SHP77 (cell line): ENCODE data around the gene AGPAT4.
"Not testable (repeated sequence)": the region's sequence is repeated elsewhere in the genome, so short reads cannot be mapped to it uniquely, and the experiment has no call there.

Experiments used
- DNase-seq, 2 experiments: peaks; one replicate each; lab custom pipeline; 2025; lab: John Stamatoyannopoulos, UW

The AGPAT4 gene

DNA sequence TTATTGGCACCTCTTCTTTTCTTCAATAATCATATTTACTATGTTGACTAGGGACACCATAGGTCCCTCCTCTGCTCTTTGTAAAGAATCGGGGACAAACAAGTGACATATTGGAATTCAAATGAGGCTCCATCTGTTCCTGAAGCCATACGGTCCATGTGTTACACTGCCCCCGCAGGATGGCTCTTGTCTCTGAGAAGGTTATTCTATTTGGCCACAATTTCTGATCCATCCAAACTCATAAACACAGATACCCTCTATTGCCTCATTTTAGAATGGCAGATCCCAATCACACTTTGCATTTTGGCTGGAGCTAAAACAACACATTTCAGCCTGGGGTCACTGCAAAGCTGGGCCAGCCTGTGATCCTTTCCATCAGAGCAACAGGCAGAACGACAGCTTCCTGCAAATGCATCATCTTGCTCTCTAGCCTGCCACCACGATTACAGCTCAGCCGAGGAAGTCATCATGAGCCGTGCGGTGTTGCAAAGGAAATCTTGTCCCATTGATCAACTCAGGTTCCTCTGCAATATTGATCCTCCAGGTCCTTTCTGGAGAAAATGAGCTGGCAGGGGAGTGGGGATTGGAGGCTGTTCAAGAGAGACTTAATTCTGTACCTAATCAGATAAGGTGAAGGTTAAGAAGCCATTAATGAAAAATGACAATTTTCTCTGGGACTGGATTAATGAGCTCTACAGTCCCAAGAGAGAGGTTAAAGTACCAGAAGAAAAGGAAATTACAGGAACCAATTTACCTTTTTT is 73.1 kb downstream of the AGPAT4 start:
- no peak for DNase-seq

DNA sequence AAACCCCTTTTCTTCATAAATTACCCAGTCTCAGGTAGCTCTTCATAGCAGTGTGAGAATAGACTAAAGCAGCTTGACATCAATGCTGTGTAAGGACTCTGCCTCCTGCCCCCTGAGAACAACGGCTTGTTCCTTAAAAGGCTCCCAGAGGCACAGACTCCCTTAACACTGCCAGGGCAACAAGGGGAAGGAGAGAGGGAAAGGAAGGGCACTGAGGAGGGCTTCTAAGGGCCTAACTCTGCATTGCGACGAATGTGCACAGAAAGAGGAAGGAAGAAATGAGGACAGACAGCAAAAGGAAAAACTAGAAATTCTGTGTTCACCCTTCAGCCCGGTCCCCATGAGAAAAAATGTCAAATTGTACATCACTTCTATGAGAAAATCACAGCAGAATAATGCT is 74.0 kb downstream of the AGPAT4 start:
- no peak for DNase-seq

DNA sequence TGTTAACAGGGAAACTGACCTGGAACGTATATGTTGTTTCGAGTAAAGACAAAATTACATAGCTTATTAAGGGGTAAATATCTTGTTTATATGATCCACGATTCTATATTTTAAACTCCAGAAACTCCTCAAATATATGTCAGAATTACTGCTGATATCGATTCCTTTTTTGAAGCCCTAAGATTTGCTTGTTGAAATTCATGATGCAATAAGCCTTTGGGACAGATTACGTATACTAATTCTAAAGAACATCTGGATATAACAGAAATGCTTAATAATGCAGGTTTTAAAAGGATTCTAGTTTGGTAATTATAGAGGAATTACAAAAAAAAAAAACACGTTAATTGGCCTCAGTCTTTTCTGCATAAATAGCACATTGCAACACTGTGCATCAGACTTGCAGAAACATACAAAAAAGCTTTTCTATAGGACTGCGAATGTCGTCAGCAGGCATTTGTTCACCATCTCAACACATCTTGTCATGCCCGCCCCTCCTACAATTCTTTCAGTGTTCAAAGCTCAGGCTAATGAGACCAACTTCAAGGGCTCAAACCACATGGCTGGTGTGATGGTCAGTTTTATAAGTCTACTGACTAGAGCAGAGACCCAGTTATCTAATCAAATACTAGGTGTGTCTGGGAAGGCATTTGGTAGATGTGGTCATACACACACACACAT is 74.9 kb downstream of the AGPAT4 start:
- no peak for DNase-seq

DNA sequence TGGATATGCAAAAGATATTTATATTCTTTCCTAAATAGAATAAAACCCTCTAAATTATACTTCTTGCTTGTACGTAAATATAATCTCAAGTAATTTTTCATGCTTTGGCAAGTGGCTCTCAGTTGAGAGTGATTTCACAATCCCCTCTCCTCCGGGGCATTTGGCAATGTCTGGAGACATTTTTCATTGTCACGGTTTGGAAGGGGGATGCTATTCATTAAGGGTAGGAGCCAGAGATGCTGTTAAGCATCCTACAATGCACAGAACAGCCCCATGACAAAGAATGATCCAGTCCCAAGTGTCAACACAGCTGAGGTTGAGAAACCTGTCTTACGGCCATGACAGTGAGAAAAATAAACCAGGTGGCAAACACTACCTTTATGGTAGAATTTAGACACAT is 75.7 kb downstream of the AGPAT4 start:
- DNase-seq: no peak

DNA sequence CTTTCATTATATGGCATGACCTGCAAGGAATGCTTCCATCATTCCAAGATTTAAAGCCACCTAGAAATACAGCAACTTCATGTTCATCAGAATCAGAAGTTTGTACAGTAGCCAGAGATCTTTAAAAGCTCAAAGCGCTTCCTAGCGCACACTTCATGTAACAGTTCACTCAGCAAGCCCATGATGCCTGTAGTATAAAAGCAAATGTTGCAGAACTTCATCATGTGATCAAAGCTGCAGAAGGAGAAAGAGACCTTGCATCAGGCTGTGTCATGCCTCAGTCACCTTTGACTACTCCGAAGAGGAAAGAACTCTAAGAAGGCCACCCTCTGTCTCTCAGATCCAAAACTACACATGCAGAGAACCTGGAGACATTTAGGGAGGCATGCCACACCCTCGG is 78.5 kb downstream of the AGPAT4 start:
- no peak for DNase-seq

DNA sequence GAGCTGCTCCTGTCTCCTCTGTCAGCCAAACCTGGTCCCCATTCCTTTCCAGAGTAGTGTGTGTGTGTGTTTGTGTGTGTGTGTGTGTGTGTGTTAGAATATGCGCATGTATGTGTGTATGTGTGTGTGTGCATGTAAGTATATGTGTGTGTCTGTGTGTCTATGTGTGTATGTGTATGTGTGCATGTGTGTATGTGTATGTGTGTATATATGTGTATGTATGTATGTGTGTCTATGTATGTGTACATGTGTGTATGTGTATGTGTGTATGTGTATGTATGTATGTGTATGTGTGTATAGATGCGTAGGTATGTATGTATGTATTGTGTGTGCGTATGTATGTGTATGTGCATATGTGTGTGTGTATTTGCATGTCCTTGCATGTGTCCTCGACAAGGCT is 79.5 kb downstream of the AGPAT4 start:
- no peak for DNase-seq

DNA sequence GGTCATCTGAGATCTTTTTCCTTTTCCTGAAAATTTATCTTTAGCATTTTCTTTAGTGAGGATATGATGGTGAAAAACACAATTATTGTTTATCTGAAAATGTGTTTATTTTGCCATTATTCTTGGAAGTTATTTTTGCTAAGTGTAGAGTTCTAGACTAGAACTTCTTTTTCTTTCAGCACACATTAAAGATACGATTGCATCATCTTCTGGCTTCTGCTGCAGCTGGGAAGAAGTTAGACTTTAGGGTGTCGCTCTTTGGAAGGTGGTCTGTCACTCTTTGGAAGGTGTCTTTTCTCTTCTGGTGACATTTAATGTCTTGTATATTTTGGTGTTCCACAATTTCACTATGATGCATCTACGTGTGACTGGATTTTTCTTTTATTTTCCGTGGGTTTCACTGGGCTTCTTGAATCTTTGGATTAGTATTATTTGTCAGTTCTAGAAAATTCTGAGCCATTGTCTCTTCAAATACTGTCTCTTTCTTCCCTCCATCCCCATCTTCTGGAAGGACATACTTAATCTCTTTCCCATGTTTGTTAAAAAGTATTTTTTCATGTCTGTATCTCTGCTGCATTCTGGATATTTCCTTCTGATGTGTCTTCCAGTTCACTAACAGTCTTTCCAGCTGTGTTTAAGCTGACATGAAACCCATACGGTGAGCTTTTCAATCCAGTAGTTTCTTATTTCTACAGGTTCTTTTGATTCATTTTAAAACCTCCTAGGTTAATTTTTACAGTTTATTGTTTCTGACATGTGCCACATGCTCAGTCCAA is 81.0 kb downstream of the AGPAT4 start:
- no peak for DNase-seq

DNA sequence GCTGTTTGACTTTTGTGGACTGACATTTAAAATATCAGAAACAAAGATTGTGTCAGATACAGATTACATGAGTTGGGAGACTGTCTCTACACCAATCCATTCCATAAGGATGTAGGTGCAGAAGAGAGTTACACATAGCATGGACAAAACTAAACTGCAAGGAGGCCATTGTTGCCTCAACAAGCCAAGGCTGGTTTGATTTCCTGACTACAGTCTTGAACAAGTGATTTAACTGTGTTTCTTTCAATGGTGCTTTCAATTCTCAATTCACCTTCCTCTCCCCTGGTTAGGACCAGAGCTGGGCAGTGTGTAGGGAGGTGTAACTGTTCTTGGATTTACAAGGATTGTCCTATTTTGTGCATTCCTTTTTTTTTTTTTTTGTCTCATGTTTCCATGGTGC is 82.2 kb downstream of the AGPAT4 start:
- DNase-seq: no peak

DNA sequence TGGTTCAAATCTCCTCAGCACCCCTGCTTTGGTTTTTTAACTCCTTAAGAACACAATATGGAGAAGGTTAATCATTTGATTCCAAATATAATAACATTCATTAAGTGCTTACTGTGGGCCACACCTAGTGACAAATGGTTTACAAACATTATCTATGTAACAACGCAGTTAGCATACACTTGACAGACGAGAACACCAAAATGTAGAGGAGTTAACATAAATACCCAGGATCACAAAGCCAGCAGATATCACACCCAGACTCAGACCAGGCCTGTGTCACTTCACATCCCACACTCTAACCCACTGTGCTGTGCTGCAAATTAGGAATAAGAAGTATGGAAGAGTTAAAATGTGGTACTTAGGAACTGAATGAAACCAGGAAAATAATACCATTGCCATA is 82.9 kb downstream of the AGPAT4 start:
- no peak for DNase-seq

DNA sequence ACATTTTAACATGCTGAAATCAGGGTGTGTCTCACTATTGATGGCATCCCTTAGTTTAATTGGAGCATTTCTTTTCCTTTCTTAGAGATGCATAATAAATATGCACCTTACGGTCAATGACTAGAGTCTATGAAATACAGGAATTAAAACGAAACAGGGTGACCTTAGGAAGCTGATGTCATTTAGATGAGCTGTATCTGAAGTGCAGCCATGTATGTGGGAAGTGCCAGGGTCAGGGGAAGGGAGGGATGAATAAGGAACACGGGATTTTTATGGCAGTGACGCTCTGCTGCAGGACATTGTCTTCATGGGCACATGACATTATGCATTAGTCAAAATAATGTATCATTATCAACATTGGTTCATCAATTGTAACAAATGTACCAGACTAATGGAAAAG is 84.0 kb downstream of the AGPAT4 start:
- no peak for DNase-seq

DNA sequence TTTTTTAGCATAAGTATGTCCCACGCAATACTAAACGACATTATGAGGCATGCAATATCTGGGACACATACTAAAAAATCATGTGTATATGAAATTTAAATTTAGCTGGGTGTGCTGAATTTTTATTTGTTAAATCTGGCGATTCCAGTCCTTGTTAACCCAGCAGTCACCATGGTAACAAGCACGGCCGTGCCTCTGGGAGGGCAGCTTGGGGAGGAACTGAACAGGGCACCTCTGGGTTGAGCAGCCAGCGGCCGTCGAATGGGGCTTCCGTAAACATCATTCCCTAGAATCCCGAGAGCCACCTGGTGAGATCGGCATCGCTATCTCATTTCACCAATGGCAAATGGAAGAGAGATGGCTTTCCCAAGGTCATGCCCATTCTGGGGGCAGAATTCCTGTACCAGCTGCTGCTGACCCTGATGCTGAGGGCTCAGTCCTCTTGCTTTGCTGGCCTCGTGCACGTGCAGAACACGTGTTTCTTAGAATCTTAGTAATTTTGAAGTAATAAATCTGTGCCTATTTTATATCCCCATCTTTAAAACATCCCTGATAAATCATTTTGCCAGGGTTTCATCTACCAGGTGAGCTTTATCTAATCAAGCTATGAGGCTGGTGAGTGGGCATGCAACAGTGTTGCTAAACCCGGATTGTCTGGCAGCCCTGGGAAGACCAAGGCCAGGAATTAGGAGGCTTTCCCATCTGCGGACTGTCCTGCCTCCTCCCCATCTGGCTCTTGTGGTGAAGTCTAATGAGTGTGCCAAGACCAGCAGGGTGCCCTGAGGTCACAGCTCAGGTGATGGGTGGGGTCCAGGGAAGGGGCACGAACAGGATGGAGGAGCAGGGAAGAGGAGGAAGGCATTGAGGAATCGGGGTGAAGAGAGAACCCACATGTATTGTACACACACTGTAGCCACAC is 85.1 kb downstream of the AGPAT4 start:
- DNase-seq: no peak

DNA sequence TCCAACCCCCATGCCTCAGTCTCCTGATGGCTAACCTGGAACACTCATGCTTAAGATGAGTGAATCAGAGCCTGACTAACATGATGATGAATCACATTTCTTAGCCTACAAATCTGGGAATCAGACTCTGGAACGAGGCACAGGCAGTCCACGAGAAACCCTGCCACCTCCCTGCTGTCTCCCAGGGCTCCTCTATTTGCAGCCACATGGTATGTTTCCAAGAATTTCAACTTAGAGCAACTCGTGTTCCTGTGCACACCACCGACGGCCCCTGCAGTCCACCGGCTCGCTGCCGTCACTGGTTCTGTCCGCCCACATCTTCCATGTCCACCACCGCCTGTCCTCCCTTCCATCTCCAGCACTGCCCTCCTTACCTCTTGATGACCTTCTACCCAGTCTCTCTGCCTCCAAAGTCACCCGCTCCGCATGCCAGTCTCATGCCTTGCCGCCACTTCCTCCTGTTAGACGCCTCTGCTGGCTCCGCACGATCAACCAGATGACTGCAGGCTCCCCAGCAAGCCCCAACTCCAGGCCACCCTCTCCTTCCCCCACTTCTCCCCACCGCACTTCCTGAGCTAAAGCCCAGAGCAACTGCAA is 87.6 kb downstream of the AGPAT4 start:
- DNase-seq: no peak

DNA sequence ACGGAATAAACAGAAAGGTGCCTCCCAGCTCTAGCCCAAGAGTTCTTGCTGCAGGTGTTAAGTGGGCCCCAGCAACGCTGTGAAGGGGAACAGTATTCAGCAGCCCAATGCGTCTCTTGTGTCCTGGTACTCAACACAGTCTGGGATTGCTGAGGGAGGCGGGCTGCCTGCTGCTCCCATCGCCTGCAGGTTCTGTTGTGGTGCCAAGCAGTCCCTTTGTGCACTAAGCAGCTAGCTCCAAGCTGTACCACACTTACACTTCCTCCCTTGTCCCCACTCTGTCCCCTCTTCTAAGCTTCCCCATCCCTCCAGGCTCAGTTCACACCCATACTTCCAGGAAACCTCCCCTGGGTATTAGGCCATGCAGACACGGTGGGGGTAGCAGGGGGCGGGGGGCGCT is 92.7 kb downstream of the AGPAT4 start:
- DNase-seq: no peak

DNA sequence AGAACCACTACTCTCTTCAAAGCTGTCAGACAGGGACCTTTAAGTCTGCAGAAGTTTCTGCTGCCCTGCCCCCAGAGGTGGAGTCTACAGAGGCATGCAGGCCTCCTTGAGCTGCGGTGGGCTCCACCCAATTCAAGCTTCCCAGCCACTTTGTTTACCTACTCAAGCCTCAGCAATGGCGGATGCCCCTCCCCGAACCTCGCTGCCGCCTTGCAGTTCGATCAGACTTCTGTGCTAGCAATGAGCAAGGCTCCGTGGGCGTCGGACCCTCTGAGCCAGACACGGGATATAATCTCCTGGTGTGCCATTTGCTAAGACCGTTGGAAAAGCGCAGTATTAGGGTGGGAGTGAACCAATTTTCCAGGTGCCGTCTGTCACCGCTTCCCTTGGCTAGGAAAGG is 95.7 kb downstream of the AGPAT4 start:
- DNase-seq: not testable (repeated sequence)

DNA sequence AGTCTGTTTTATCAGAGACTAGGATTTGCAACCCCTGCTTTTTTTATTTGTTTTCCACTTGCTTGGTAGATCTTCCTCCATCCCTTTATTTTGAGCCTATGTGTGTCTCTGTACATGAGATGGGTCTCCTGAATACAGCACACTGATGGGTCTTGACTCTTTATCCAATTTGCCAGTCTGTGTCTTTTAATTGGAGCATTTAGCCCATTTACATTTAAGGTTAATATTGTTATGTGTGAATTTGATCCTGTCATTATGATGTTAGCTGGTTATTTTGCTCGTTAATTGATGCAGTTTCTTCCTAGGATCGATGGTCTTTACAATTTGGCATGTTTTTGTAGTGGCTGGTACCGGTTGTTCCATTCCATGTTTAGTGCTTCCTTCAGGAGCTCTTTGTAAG is 97.4 kb downstream of the AGPAT4 start:
- not testable (repeated sequence) for DNase-seq

DNA sequence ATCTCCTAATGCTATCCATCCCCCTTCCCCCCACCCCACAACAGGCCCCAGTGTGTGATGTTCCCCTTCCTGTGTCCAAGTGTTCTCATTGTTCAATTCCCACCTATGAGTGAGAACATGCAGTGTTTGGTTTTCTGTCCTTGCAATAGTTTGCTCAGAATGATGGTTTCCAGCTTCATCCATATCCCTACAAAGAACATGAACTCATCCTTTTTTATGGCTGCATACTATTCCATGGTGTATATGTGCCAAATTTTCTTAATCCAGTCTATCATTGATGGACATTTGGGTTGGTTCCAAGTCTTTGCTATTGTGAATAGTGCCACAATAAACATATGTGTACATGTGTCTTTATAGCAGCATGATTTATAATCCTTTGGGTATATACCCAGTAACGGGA is 101.1 kb downstream of the AGPAT4 start:
- not testable (repeated sequence) for DNase-seq

DNA sequence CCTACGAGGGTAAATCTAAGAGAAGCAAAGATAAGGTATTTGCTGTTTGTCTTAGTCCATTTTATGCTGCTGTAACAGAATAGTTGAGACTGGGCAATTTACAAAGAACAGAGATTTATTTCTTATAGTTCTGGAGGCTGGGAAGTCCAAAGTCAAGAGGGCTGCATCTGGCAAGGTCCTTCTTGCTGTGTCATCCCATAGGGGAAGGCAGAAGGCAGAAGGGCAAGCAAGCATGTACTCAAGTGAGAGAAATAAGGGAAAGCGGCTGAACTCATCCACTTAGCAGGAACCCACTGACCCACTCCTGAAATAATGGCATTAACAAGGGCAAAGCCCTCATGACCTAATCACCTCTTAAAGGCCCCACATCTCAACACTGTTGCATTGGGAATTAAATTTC is 102.7 kb downstream of the AGPAT4 start:
- DNase-seq: no peak

DNA sequence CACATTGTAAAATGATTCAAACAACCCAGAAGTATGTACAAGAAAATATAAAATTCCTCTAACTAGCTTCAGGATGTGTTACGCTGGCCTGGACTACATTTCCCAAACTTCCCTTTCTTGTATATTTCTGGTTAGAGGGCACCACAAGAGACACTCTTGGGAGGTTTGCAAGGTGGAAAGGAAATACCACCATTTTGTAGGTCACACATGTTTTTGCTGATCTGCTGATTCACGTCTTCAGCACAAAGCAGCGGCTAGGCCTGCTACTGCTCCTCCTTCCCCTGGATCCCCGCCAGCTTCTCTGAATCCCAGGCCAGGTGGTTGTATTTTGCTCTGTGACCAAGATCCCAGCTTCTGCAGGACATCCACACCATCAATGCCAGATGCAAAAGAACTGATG is 104.2 kb downstream of the AGPAT4 start:
- DNase-seq: peak; percentile 81 to 84

DNA sequence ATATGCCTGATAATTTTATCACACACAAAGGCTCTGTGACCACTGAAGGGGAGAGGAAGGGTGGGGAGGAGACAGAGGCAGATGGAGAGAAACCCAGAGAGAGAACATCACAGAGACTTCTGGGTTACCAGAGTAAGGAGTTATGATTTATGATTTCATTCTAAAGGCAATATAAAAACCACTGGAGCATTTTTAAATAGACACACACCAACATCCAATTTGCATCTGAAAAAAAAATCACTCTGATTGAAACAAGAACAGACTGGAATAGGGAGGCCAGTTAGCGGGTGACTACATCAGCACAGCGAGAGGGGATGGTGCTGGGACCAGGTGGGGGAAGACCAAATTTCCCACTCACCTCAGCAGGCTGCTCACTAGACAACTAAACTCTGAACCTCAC is 104.8 kb downstream of the AGPAT4 start:
- DNase-seq: no peak

DNA sequence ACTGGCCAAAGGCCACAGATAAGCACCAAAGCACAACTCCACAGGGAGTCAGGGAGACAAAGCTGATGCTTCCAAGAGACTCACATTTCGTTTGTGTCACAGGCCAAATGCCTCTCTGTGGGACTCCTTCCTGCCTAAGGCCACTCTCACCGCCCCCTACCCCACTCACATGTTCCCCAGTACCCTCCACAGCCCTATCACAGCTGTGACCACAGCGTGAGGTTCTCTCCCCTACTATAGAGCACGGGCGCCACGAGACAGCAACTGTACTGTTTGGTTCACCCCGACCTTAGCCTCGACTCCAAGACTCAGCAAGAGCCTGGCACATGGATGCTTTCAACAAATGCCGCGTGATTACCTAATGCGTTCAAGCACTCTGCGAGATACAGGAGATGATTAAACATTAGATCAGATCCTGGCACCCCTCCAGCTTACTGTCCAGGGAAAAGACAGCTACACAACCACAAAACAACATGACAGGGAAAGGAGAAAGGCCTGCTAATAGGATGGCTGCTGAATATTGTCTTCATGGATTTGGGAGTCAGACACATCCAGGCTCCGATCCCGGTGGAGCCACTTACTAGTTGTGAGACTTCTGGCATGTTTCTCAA is 105.5 kb downstream of the AGPAT4 start:
- peak; percentile 78 to 82 for DNase-seq

DNA sequence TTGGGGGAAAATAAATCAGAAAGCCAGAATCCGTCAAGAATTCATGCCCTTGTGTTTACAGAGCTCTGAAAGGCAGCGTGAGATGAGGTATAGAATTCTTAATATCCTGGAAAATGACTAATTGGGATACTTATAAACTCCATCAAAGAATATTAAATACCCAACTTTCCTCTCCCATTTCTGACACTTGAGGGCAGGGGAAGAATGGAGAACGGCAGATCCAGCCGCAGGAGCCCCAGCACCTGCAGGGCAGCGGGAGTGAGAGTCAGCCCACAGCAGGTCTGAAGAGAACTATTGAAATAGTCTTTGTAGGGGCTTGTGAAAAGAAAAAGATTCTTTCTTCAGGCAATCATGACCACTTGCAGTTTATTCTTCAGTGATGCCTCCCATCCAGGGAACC is 107.2 kb downstream of the AGPAT4 start:
- no peak for DNase-seq
